MCF 10A (cell line): ENCODE measurements around the gene CAMK1. TPM values are rescaled to one million over a fixed set of nuclear protein-coding genes. Genes with fewer than 3 reads are reported as not detected.

Source experiments
- BruUV-seq: library from RNA; stranded (reverse); fragments of 400-500 nt; replicated peaks from 2 replicates; lab custom pipeline; 2021; lab: Mats Ljungman, UMichigan
- CTCF ChIA-PET: fragments of 300-600 bp; sonication (Branson Sonifier 250); formaldehyde crosslinking; extraction: SDS; loops from one replicate; lab custom pipeline; 2021; ENCODE audit warnings: antibody characterized with exemption, inconsistent platforms; lab: Yijun Ruan, JAX
- POLR2A ChIA-PET: fragments of 300-600, 350-650 bp; sonication (Branson Sonifier 250); formaldehyde crosslinking; extraction: SDS; loops from one replicate; lab custom pipeline; 2020; ENCODE audit warnings: antibody characterized with exemption, inconsistent platforms; lab: Yijun Ruan, JAX
- DNase-seq: peaks from one replicate; pipeline ENCODE4 v3.0.0-alpha.2; 2018; ENCODE audit not compliant: unreplicated experiment
- H3K27ac Mint-ChIP-seq: one replicate; pipeline ENCODE4 v1.8.0; 2022; ENCODE audit warnings: mild to moderate bottlenecking, low read depth, mixed read lengths; ENCODE audit not compliant: unreplicated experiment
- H3K27me3 Mint-ChIP-seq: one replicate; pipeline ENCODE4 v1.8.0; 2022; ENCODE audit warnings: mixed read lengths; ENCODE audit not compliant: insufficient read depth, unreplicated experiment
- H3K36me3 Mint-ChIP-seq: one replicate; pipeline ENCODE4 v1.8.0; 2022; ENCODE audit warnings: mild to moderate bottlenecking, moderate library complexity, mixed read lengths; ENCODE audit not compliant: insufficient read depth, unreplicated experiment
- H3K4me1 Mint-ChIP-seq: one replicate; pipeline ENCODE4 v1.8.0; 2022; ENCODE audit warnings: mixed read lengths; ENCODE audit not compliant: insufficient read depth, unreplicated experiment
- H3K4me3 Mint-ChIP-seq: one replicate; pipeline ENCODE4 v1.8.0; 2022; ENCODE audit warnings: mild to moderate bottlenecking, moderate library complexity, mixed read lengths; ENCODE audit not compliant: unreplicated experiment
- H3K9me3 Mint-ChIP-seq: one replicate; pipeline ENCODE4 v1.8.0; 2022; ENCODE audit warnings: mixed read lengths; ENCODE audit not compliant: unreplicated experiment
- CTCF ChIP-seq: fragments of 200-600 bp; IDR thresholded peaks from one replicate; pipeline ENCODE4 v1.8.0; 2022; ENCODE audit warnings: antibody characterized with exemption, mild to moderate bottlenecking; ENCODE audit not compliant: unreplicated experiment
- intact Hi-C: fragments of 100-400 bp; cut with micrococcal nuclease; formaldehyde crosslinking; loops from 2 replicates; pipeline ENCODE4 v1.14.1; 2022
- total RNA-seq: library from RNA; stranded (reverse); gene quantifications from 2 replicates; pipeline ENCODE4 v1.2.3, GENCODE V29; 2022

CAMK1 gene
- total RNA-seq, 1 experiment from 2014 or later: 8.3 TPM

GRCh38 chr3:9713142-9713541 lies 56.6 kb downstream of the CAMK1 start:
- intact Hi-C loops: loop anchor here (10.0 kb wide), 1 partner anchor 208 kb away; no protein-coding TSS in a partner anchor
- no peak for TF ChIP-seq CTCF
- Mint-ChIP-seq H3K4me1 (peaks cover 7% of the 10 kb centered on the region), H3K4me3 (no peak overlapping the region), H3K9me3 (no peaks in the 10 kb centered on the region), H3K36me3 (no peaks in the 10 kb centered on the region), H3K27ac (no peak overlapping the region), H3K27me3 (peaks cover 56% of the 10 kb centered on the region)
- ChIA-PET CTCF (interaction anchor here (0.6 kb wide), 1 partner anchor 75 kb away, joined by 3 read pairs; no protein-coding TSS in a partner anchor), POLR2A (no interaction called here)
- no TSS peak for BruUV-seq
- DNase-seq: no peak

- POLR2A ChIA-PET: no interaction called here
- H3K4me1 Mint-ChIP-seq: peaks cover 7% of the 10 kb centered on the region
Measured at GRCh38 chr3:9712415-9712814, 57.3 kb downstream of the CAMK1 start.

GRCh38 chr3:9710174-9710739 lies 59.5 kb downstream of the CAMK1 start:
- Mint-ChIP-seq H3K36me3 (no peaks in the 10 kb centered on the region), H3K27me3 (peaks cover 65% of the 10 kb centered on the region), H3K4me3 (no peak overlapping the region), H3K9me3 (no peaks in the 10 kb centered on the region), H3K27ac (no peak overlapping the region), H3K4me1 (no peaks in the 10 kb centered on the region)
- intact Hi-C loops: loop anchor here (10.0 kb wide), 1 partner anchor 205 kb away; no protein-coding TSS in a partner anchor
- no peak for DNase-seq
- no peak for TF ChIP-seq CTCF
- POLR2A ChIA-PET: interaction anchor here (0.5 to 1.3 kb wide), 4 partner anchors 10 to 708 kb away, joined by 3 read pairs; partner anchors contain the start of gene BRPF1
- no TSS peak for BruUV-seq
- CTCF ChIA-PET: interaction anchor here (1.1 to 1.6 kb wide), 2 partner anchors 23 to 79 kb away, joined by 4 read pairs; no protein-coding TSS in a partner anchor

More at GRCh38 chr3:9712415-9712814, 57.3 kb downstream of the CAMK1 start:
- Mint-ChIP-seq H3K4me3 (no peak overlapping the region), H3K36me3 (no peaks in the 10 kb centered on the region), H3K27ac (no peak overlapping the region), H3K27me3 (peaks cover 54% of the 10 kb centered on the region), H3K9me3 (no peaks in the 10 kb centered on the region)
- intact Hi-C loops: loop anchor here (10.0 kb wide), 1 partner anchor 208 kb away; no protein-coding TSS in a partner anchor
- DNase-seq: no peak
- TF ChIP-seq CTCF: no peak
- CTCF ChIA-PET: interaction anchor here (0.6 to 1.5 kb wide), 3 partner anchors 69 to 209 kb away, joined by 3 to 4 read pairs (median 3); no protein-coding TSS in a partner anchor
- no TSS peak for BruUV-seq

Other genes with a start within 250 kb of the CAMK1 start
- not detected in 2 replicates for gene LHFPL4, start 216.1 kb downstream of the CAMK1 start, total RNA-seq
- gene MTMR14, start 120.4 kb downstream of the CAMK1 start, total RNA-seq: 31.3 and 32.8 TPM in 2 replicates
- not detected in 2 replicates for gene CPNE9, start 66.1 kb downstream of the CAMK1 start, total RNA-seq
- 19.9 and 21.4 TPM in 2 replicates for gene BRPF1, start 38.2 kb downstream of the CAMK1 start, total RNA-seq
- gene OGG1, start 20.0 kb downstream of the CAMK1 start, total RNA-seq: 15.3 and 17.7 TPM in 2 replicates
- gene TADA3, start 22.5 kb upstream of the CAMK1 start, total RNA-seq: 72.0 and 77.1 TPM in 2 replicates
- gene ARPC4, start 23.1 kb upstream of the CAMK1 start, total RNA-seq: 122 and 132 TPM in 2 replicates
- 14.6 and 16.6 TPM in 2 replicates for gene TTLL3, start 40.3 kb upstream of the CAMK1 start, total RNA-seq
- gene RPUSD3, start 74.1 kb upstream of the CAMK1 start, total RNA-seq: 40.3 and 40.7 TPM in 2 replicates
- gene CIDEC, start 110.3 kb upstream of the CAMK1 start, total RNA-seq: not detected in 2 replicates
- gene JAGN1, start 120.7 kb upstream of the CAMK1 start, total RNA-seq: 49.7 and 55.4 TPM in 2 replicates
- 5.0 and 5.5 TPM in 2 replicates for gene IL17RE, start 132.9 kb upstream of the CAMK1 start, total RNA-seq
- 25.7 and 30.1 TPM in 2 replicates for gene IL17RC, start 147.2 kb upstream of the CAMK1 start, total RNA-seq
- 13.4 and 19.9 TPM in 2 replicates for gene CRELD1, start 163.9 kb upstream of the CAMK1 start, total RNA-seq
- 0.83 and 1.3 TPM in 2 replicates for gene PRRT3, start 182.5 kb upstream of the CAMK1 start, total RNA-seq
- gene EMC3, start 216.9 kb upstream of the CAMK1 start, total RNA-seq: 55.4 and 59.1 TPM in 2 replicates